ENCODE results near the gene LHX4. TPM values are rescaled to one million over a fixed set of nuclear protein-coding genes. Genes with fewer than 3 reads are reported as not detected.

Gene LHX4
- total and polyA plus RNA-seq, 2 of the 8 experiments (the other 6 are each of a cell fraction or from before 2014, with no cell fraction given) = 0.85 to 4.9 TPM

DNA sequence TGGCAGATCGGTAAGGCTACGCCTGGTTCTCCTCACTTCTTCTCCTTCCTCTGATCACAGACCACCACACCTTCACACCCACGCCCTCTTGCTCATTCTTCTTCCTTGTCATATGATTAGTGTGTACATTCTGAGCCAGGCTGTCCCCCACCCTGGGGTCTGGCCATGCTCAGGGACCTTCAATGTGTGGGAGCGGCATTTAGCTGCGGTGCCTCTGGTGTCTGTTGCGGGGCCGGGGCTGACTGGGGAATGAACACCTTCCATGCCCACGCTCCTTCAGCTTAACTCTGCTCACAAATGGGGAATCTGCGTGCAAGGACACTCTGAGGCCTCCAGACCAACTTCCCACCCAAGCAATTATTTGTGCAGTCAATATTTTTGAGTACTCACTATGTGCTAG is 46.0 kb upstream of the LHX4 start:
- Histone ChIP-seq H3K79me1 (ENCODE audit: low read depth, low read length) (no peaks in the 10 kb centered on the region), H3K79me2 (ENCODE audit: control insufficient read depth in 1 of 2, insufficient read depth in 2 of 2, low read length in 2 of 2) (no peaks in the 10 kb centered on the region), H2AK5ac (ENCODE audit: low read depth, low read length) (no peak overlapping the region), H4K5ac (ENCODE audit: insufficient read length, low read depth, low read length) (no peak overlapping the region), H3K4ac (replicated peaks; ENCODE audit: insufficient read length, low read depth, low read length) (no peak overlapping the region), H2BK5ac (ENCODE audit: low read depth, low read length) (no peak overlapping the region), H2BK120ac (replicated peaks; ENCODE audit: low read depth, low read length) (no peak overlapping the region), H3K27me3 (replicated peaks in 1 of 4; ENCODE audit: control insufficient read depth in 3 of 4, extremely low read depth in 1 of 4, insufficient read depth in 3 of 4, low read length in 3 of 4) (no peaks in the 10 kb centered on the region), H3K27ac (ENCODE audit: low read depth, low read length) (no peak overlapping the region), H3K4me3 (ENCODE audit: extremely low read depth in 1 of 4, insufficient read depth in 2 of 4, low read depth in 3 of 4, low read length in 4 of 4) (no peak overlapping the region), H4K20me1 (replicated peaks in 1 of 2; ENCODE audit: control insufficient read depth in 1 of 2, insufficient read depth in 2 of 2, low read length in 2 of 2) (peaks cover 0 to 14% of the 10 kb centered on the region in 2 experiments), H2BK20ac (ENCODE audit: low read length) (no peak overlapping the region), H3K4me1 (replicated peaks in 1 of 4; ENCODE audit: control insufficient read depth in 3 of 4, insufficient read depth in 4 of 4, low read length in 3 of 4) (no peaks in the 10 kb centered on the region), H3K56ac (replicated peaks; ENCODE audit: insufficient read length, low read depth, low read length) (no peak overlapping the region), H4K91ac (replicated peaks; ENCODE audit: insufficient read length, low read length) (no peak overlapping the region), H3K4me2 (ENCODE audit: insufficient read depth in 1 of 2, low read depth in 2 of 2, low read length in 2 of 2) (no peak overlapping the region), H3K23me2 (ENCODE audit: low read depth, low read length) (no peaks in the 10 kb centered on the region), H2AFZ (ENCODE audit: low read length) (no peak overlapping the region), H3K23ac (ENCODE audit: insufficient read length) (no peak overlapping the region), H3K36me3 (ENCODE audit: control insufficient read depth in 2 of 4, insufficient read depth in 4 of 4, low read length in 3 of 4) (peaks cover 0 to 19% (median 4%) of the 10 kb centered on the region in 4 experiments; a peak in 6 of 8 replicates), H4K8ac (ENCODE audit: extremely low read depth, insufficient read depth, low read length) (no peak overlapping the region), H3K9me3 (ENCODE audit: insufficient read depth in 2 of 2, low read depth in 1 of 2, low read length in 1 of 2) (no peaks in the 10 kb centered on the region), H3K14ac (ENCODE audit: insufficient read length) (no peak overlapping the region), H2BK15ac (ENCODE audit: low read length) (no peak overlapping the region), H3K18ac (ENCODE audit: extremely low read depth, low read length) (no peak overlapping the region), H3K9ac (replicated peaks in 1 of 4; ENCODE audit: extremely low read depth in 1 of 4, low read depth in 3 of 4, low read length in 3 of 4) (no peak overlapping the region), H2BK12ac (ENCODE audit: low read depth, low read length) (no peak overlapping the region)
- TF ChIP-seq NANOG (IDR thresholded peaks at IDR 0.05; ENCODE audit: insufficient read depth, low read depth, low read length, poor library complexity, severe bottlenecking) (no peak), POU5F1 (IDR thresholded peaks at IDR 0.05; ENCODE audit: low read depth, low read length) (no peak), HDAC6 (IDR thresholded peaks at IDR 0.05; ENCODE audit: low read depth, low read length) (no peak), RBBP5 (IDR thresholded peaks at IDR 0.05; ENCODE audit: borderline replicate concordance, low read depth, low read length) (no peak), ASH2L (IDR thresholded peaks at IDR 0.05; ENCODE audit: low read length) (no peak), BACH1 (IDR thresholded peaks at IDR 0.05; ENCODE audit: low read length) (no peak), EZH2 (IDR thresholded peaks at IDR 0.05; ENCODE audit: low read depth, low read length, severe bottlenecking) (no peak), JUN (IDR thresholded peaks at IDR 0.05; ENCODE audit: low read depth, low read length) (no peak), SIN3A (conservative IDR thresholded peaks at IDR 0.05 in 1 of 2, IDR thresholded peaks at IDR 0.05 in 1 of 2; ENCODE audit: low read depth in 1 of 2, low read length in 2 of 2) (no peak)
- ChIA-PET CTCF (ENCODE audit: partially characterized antibody) (interaction anchor here (0.6 to 13.5 kb wide), 8 partner anchors 9 to 225 kb away, joined by 3 to 307 read pairs (median 35); partner anchors contain the start of gene LHX4), POLR2A (ENCODE audit: partially characterized antibody) (no interaction called here)
- no peak for FAIRE-seq
- 95% methylated on average over 9 of the region's 9 CpGs; no CpG with 5 or more reads in 1 of the 2 experiments for WGBS, 2 experiments (ENCODE audit: extremely low coverage in 1 of 2, insufficient coverage in 1 of 2, insufficient read length in 1 of 2, insufficient replicate concordance in 2 of 2, low coverage in 1 of 2, low lambda C conversion rate in 2 of 2, missing lambda C conversion rate in 1 of 2)
- DNase-seq (ENCODE audit: low read depth in 1 of 2, low spot score in 2 of 2) = no peak

All from H1 (cell line).